GM12873 (cell line): Measurements from ENCODE around the gene THSD4.

Experiments
- TF ChIP-seq, protein P1 (sequence below): IDR thresholded peaks from 2 replicates; pipeline ENCODE4 v1.5.1; 2012; ENCODE audit warnings: low read depth, mild to moderate bottlenecking, moderate library complexity, low read length, control low read depth; ENCODE audit not compliant: insufficient read depth; ENCODE audit errors: missing control alignments

The THSD4 gene

GRCh38 chr15:71256934-71257664 is 141.8 kb downstream of the THSD4 start:
- TF ChIP-seq, protein P1, sequence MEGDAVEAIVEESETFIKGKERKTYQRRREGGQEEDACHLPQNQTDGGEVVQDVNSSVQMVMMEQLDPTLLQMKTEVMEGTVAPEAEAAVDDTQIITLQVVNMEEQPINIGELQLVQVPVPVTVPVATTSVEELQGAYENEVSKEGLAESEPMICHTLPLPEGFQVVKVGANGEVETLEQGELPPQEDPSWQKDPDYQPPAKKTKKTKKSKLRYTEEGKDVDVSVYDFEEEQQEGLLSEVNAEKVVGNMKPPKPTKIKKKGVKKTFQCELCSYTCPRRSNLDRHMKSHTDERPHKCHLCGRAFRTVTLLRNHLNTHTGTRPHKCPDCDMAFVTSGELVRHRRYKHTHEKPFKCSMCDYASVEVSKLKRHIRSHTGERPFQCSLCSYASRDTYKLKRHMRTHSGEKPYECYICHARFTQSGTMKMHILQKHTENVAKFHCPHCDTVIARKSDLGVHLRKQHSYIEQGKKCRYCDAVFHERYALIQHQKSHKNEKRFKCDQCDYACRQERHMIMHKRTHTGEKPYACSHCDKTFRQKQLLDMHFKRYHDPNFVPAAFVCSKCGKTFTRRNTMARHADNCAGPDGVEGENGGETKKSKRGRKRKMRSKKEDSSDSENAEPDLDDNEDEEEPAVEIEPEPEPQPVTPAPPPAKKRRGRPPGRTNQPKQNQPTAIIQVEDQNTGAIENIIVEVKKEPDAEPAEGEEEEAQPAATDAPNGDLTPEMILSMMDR, result peak; percentile 27

DNA sequence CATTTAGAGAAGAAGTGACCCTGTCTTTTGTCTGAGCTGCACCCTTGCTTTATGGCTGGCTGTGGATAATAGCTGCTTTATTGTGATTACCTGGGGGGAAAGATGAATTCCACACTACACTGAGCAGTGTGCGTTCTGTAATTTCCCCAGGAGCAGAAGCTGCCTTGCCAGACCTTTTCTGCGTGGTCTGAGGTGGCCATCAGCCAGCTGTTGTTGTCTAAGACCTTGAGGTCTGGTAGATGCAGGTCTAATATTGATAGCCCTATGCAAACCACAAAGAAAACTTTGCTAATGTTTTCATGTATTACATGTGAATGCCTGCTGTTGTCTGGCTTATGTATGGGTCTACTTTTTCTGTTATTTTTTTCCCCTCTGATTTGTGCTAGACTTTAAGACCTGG is 144.6 kb downstream of the THSD4 start:
- TF ChIP-seq, protein P1, result no peak

- TF ChIP-seq, protein P1, result no peak
Measured at GRCh38 chr15:71261418-71261817, 146.1 kb downstream of the THSD4 start.

DNA sequence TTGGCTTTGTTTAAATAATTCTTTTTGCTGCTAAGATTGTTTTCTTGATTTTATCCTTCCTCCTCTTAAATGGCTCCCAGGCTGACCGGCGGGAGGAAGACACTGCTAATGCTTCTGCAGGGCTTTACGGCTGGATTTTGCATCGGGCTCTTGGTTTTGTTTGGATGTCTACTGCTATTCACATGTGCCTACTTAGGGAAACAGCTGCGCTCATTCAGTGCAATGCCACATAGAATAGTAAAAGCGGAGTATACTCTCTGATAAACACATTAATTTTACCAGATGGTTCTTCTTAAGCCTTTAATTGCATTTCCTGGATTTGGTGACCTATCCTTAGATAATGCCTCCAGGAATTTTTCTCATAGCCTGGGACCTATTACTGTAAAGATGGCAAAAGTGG is 146.6 kb downstream of the THSD4 start:
- TF ChIP-seq, protein P1, result no peak

GRCh38 chr15:71262599-71262998 is 147.3 kb downstream of the THSD4 start:
- TF ChIP-seq, protein P1, result no peak

- TF ChIP-seq, protein P1, result no peak
Measured at GRCh38 chr15:71271327-71271726, 156.1 kb downstream of the THSD4 start.

DNA sequence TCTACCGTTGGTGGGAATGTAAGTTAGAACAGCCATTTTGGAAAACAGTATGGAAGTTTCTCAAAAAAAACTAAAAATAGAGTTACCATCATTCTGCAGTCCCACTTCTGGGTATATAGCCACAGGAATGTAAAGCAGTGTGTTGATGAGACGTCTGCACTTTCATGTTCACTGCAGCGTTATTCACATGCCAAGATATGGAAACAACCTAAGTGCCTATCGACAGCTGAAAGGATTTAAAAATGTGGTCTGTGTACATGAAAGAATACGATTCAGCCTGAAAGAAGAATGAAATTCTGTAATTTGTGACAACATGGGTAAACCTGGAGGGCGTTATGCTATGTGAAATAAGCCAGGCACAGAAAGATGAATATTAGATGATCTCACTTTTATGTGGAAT is 157.7 kb downstream of the THSD4 start:
- TF ChIP-seq, protein P1, result no peak
